HG03045 (cell line): ENCODE measurements around the gene AKAP13.

Source experiments
- ATAC-seq: cut with Tn5 transposase; IDR thresholded peaks from one replicate; pipeline ENCODE4 v1.9.1; 2021; ENCODE audit warnings: mild to moderate bottlenecking, moderate library complexity; ENCODE audit not compliant: unreplicated experiment

Gene AKAP13

GRCh38 chr15:85718981-85719380, 338.6 kb downstream of the AKAP13 start:
- ATAC-seq: no peak

GRCh38 chr15:85722374-85723152, 342.2 kb downstream of the AKAP13 start:
- ATAC-seq: no peak

DNA sequence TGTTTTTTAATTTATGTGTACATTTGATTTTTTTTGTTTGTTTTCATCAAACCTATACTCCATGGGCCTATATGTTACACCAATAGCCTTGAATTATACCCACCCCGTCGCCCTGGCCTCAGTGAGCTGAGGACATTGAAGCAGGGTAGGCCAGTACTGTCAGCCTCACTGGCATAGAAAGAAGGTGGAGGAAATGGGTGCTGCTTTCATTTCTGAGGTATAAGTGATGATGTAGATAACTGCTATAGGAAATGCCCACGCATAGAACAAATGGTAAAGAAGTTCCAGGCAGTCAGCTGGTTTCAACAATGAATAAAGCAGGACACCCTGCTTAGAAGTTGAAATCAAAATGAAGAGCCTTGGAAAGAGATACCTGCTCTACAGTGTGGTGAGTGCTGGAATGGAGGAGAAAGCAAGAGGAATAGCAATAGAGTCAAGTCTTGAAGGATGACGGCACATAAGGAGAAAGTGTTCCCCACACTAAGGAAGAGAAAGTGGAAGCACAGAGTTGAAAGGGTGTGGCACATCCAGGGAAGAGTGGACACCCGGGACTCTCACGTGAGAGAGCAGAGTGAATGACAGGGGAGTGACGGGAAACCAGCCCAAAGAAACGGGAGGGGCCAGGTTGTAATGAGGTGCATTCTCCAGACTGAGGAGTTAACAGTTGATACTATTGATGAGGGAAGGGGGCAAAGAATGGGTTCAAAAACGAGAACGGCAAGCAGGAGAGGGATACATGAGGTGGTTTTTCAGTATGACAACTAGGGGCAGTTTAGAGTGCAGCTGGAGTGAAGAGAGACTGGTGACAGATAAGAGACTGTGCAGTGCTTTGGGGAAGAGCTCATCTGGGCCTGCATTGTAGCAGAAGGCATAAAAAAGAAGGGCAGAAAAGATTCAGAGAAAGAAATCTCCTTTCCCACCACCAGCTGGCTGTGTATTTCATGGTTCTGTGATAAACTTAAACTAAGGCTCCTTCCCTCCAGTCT, 343.9 kb downstream of the AKAP13 start:
- no peak for ATAC-seq

- ATAC-seq: no peak
Measured at GRCh38 chr15:85725019-85725418, 344.6 kb downstream of the AKAP13 start.

DNA sequence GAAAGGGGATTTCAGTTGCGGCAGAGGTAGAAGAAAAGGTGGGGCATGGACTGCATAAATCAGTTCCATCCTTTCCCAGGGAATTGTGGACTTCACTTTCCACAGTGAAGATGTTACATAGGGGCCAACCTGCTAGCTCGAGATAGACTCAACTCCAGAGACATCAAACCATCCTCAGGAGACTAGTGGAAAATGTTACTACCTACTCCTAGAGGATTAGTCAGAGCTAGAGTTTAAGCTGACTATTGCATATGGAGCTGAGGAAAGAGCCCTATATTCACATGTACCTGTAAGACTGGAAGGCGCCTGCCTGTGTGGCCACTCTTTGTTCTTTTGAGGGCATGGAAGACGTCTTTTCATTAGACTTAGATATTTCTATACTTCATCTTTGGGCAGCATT, 345.2 kb downstream of the AKAP13 start:
- ATAC-seq: no peak

DNA sequence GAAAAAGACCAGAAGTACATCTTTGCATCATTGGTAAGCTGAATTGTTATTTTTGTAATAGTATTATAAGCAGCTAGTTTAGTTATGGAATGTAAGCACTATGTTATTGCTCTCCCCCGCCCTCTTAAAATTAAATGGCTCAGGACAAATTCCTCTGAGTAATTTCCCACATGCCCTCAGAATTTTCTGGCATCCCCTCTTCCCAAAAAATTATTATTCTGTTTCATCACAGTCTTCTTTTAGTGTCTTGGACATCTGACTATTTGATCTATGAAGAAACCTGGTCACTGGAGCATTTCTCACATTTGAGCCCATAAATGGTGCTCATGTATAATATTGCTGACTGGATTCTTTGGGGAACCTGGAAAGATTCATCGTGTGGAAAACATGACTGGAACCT, 346.1 kb downstream of the AKAP13 start:
- no peak for ATAC-seq

- no peak for ATAC-seq
Measured at GRCh38 chr15:85727068-85727467, 346.7 kb downstream of the AKAP13 start.

GRCh38 chr15:85730001-85730820, 349.8 kb downstream of the AKAP13 start:
- no peak for ATAC-seq

DNA sequence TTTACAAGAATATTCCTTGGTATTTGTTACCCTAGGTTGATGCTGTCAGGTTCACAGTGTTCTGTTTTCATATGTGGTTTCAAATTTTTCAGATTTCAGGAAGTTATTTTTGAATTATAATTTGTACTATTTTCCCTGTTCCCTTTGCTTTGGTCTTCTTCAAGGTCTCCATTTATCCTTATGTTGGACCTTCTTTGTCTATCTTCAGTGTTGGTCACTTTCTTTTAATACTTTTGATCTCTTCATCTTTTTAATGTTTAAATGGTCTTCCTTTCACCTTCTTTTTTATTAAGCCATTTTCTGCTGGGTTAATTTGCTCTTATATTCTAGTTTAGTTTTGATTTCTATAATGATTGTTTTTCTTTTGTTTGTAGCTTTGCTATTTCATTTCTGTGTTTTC, 353.0 kb downstream of the AKAP13 start:
- no peak for ATAC-seq

- no peak for ATAC-seq
Measured at GRCh38 chr15:85737061-85737460, 356.7 kb downstream of the AKAP13 start.

GRCh38 chr15:85741021-85741421, 360.6 kb downstream of the AKAP13 start:
- no peak for ATAC-seq

GRCh38 chr15:85741662-85742061, 361.3 kb downstream of the AKAP13 start:
- ATAC-seq: no peak

DNA sequence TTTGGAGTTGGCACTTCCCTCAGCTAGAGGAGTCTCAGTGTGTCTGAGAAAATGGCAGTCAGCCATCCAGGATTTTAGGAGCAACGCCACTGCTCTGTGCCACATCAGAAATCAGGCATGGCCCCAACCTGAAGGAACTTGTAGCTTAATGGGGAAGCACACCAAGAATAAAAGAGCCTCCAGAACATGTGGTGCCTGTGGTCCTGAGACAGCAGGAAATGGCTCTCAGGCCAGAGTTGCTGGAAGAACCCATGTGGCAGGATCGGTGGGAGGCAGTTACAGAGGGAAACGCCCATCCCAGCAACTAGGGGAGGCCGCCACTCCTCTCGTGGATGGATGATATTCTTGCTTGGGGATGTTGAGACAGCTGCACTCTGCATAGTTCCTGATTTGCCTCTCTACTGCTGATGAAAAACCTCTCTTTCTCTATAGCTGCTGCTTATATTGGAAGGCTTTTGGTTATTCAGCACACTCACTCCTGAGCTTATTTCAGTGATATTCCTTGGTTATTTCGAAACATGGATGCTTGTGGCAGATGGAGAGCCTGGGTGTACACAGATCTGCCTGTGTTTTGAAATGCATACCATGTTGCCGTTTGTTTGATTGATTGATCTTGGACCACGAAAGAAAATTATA, 361.9 kb downstream of the AKAP13 start:
- no peak for ATAC-seq

- no peak for ATAC-seq
Measured at GRCh38 chr15:85743392-85744055, 363.1 kb downstream of the AKAP13 start.

- no peak for ATAC-seq
Measured at GRCh38 chr15:85744579-85744978, 364.2 kb downstream of the AKAP13 start.

GRCh38 chr15:85745023-85745422, 364.6 kb downstream of the AKAP13 start:
- no peak for ATAC-seq

GRCh38 chr15:85745525-85746150, 365.2 kb downstream of the AKAP13 start:
- no peak for ATAC-seq

DNA sequence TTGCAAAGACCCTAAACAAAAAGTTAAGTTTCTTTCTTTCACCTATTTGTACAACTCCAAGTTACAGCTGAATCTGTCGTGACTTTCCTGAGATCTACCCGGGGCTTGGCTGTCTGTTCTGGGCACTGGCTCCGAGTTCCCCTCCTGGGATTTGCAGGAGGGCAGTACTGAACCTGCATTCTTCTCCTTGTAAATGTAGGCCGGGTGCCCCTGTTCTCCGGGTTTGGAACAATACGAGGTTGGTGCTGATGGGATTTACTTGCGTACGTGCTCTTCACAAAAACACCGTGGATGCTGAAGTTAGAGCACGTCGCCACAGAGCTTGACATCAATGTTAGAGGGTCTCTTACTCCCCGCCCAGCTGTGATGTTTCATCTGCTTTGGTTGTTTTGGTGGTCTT, 366.2 kb downstream of the AKAP13 start:
- no peak for ATAC-seq

DNA sequence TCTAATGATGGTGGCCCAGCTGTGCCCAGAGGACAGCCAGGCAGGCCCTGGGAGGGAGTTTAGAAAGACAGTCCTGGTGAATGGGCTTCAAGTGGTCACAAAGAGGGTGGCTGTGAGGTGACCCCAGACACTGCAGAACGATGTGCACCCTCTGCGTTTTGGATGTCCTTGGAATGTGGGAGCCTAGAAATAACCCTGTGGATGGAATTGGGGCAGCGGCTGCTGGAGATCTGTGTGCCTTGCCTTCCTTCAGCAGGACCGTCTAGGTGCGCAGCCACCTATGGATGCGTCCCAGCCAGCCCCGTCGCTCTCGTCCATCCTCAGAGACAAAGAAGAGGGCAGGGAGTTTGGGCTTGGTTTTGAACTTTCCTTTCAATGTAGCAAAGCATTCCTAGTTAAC, 367.8 kb downstream of the AKAP13 start:
- ATAC-seq: no peak

DNA sequence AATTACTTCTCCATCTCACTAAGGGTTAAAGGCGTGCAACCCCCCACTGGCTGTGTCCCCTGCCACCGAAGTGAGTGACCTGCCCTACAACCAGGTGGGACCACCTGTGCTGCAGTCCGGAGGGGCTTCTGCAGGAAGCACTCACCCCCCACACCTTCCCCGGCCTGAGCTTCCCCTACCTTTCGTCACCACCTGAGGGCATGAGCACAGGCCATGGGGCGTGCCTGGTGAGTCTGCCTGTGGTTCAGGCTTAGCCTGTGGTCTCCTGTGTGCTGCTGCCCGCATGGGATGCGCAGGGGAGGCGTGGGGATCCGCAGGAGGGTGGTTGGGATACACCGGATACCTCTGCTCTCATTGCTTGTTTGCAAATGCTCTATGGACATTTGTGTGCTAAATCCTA, 368.3 kb downstream of the AKAP13 start:
- no peak for ATAC-seq
